Mesendoderm (in vitro differentiated cells): Measurements from ENCODE around the gene KCNK18.

ENCODE experiments used
- DNase-seq: peaks from one replicate; pipeline ENCODE4 v3.0.0; 2013
- H2AK5ac ChIP-seq: 2 replicates; pipeline ENCODE4 v1.6.1; 2013; ENCODE audit warnings: low read length, inconsistent platforms
- H2BK120ac ChIP-seq: 2 replicates; pipeline ENCODE4 v1.6.1; 2013; ENCODE audit warnings: low read depth, mild to moderate bottlenecking, low read length, moderate library complexity, mixed read lengths
- H2BK15ac ChIP-seq: replicated peaks from 2 replicates; pipeline ENCODE4 v1.6.1; 2013; ENCODE audit warnings: low read depth, mild to moderate bottlenecking, moderate library complexity
- H2BK5ac ChIP-seq: 2 replicates; pipeline ENCODE4 v1.6.1; 2013; ENCODE audit warnings: low read length, inconsistent platforms
- H3K18ac ChIP-seq: 2 replicates; pipeline ENCODE4 v1.6.1; 2013; ENCODE audit warnings: mild to moderate bottlenecking, low read length, mixed read lengths
- H3K23ac ChIP-seq: one replicate; pipeline ENCODE4 v1.6.1; 2013; ENCODE audit warnings: low read length
- H3K27ac ChIP-seq: 2 replicates; pipeline ENCODE4 v1.5.1; 2013; ENCODE audit warnings: low read depth, mild to moderate bottlenecking, inconsistent platforms, low read length, moderate library complexity
- H3K27me3 ChIP-seq: 2 replicates; pipeline ENCODE4 v1.6.1; 2013; ENCODE audit warnings: low read length, control low read depth, mild to moderate bottlenecking, inconsistent platforms; ENCODE audit not compliant: insufficient read depth, poor library complexity
- H3K36me3 ChIP-seq: 2 replicates; pipeline ENCODE4 v1.6.1; 2013; ENCODE audit warnings: low read length, inconsistent platforms; ENCODE audit not compliant: control insufficient read depth, insufficient read depth
- H3K4ac ChIP-seq: one replicate; pipeline ENCODE4 v1.6.1; 2013; ENCODE audit warnings: low read depth, mild to moderate bottlenecking, low read length, moderate library complexity
- H3K4me1 ChIP-seq: 2 replicates; pipeline ENCODE4 v1.6.1; 2013; ENCODE audit warnings: low read depth, low read length, inconsistent platforms; ENCODE audit not compliant: control insufficient read depth
- H3K4me2 ChIP-seq: 2 replicates; pipeline ENCODE4 v1.6.1; 2013; ENCODE audit warnings: low read length
- H3K4me3 ChIP-seq: 2 replicates; pipeline ENCODE4 v1.5.1; 2013; ENCODE audit warnings: mild to moderate bottlenecking, low read length
- H3K56ac ChIP-seq: one replicate; pipeline ENCODE4 v1.6.1; 2013; ENCODE audit warnings: low read length
- H3K79me1 ChIP-seq: 2 replicates; pipeline ENCODE4 v1.6.1; 2013; ENCODE audit warnings: low read length, inconsistent platforms
- H3K79me2 ChIP-seq: 2 replicates; pipeline ENCODE4 v1.6.1; 2013; ENCODE audit warnings: mild to moderate bottlenecking, low read length; ENCODE audit not compliant: control insufficient read depth, insufficient read depth
- H3K9ac ChIP-seq: 2 replicates; pipeline ENCODE4 v1.6.1; 2013; ENCODE audit warnings: low read length, inconsistent platforms
- H4K5ac ChIP-seq: one replicate; pipeline ENCODE4 v1.6.1; 2013; ENCODE audit warnings: low read length
- H4K8ac ChIP-seq: one replicate; pipeline ENCODE4 v1.6.1; 2013; ENCODE audit warnings: low read depth, mild to moderate bottlenecking, control low read depth, low read length, moderate library complexity
- WGBS: extraction: QIAGEN DNeasy Blood & Tissue Kit; methylation state at CpG from one replicate; pipeline ENCODE4 v1.1.7; 2013; ENCODE audit warnings: low lambda C conversion rate, missing lambda C conversion rate; ENCODE audit not compliant: insufficient coverage; ENCODE audit errors: extremely low coverage; 5-methylcytosine and 5-hydroxymethylcytosine counted together

Gene KCNK18

GRCh38 chr10:117253908-117254307 is 56.6 kb downstream of the KCNK18 start:
- Histone ChIP-seq H2AK5ac (no peak overlapping the region), H3K4ac (no peak overlapping the region), H2BK5ac (no peak overlapping the region), H3K18ac (no peak overlapping the region), H3K4me2 (no peak overlapping the region), H3K27me3 (no peaks in the 10 kb centered on the region), H3K79me1 (no peaks in the 10 kb centered on the region), H3K4me1 (no peaks in the 10 kb centered on the region), H4K8ac (no peak overlapping the region), H3K27ac (no peak overlapping the region), H4K5ac (no peak overlapping the region), H3K36me3 (no peaks in the 10 kb centered on the region), H3K9ac (no peak overlapping the region), H2BK15ac (no peak overlapping the region), H2BK120ac (no peak overlapping the region), H3K79me2 (no peaks in the 10 kb centered on the region), H3K4me3 (no peak overlapping the region), H3K56ac (no peak overlapping the region), H3K23ac (no peak overlapping the region)
- WGBS = no CpG with 5 or more reads among the region's 9 CpGs
- no peak for DNase-seq

GRCh38 chr10:117254338-117254737 is 57.0 kb downstream of the KCNK18 start:
- H3K18ac ChIP-seq = no peak overlapping the region

DNA sequence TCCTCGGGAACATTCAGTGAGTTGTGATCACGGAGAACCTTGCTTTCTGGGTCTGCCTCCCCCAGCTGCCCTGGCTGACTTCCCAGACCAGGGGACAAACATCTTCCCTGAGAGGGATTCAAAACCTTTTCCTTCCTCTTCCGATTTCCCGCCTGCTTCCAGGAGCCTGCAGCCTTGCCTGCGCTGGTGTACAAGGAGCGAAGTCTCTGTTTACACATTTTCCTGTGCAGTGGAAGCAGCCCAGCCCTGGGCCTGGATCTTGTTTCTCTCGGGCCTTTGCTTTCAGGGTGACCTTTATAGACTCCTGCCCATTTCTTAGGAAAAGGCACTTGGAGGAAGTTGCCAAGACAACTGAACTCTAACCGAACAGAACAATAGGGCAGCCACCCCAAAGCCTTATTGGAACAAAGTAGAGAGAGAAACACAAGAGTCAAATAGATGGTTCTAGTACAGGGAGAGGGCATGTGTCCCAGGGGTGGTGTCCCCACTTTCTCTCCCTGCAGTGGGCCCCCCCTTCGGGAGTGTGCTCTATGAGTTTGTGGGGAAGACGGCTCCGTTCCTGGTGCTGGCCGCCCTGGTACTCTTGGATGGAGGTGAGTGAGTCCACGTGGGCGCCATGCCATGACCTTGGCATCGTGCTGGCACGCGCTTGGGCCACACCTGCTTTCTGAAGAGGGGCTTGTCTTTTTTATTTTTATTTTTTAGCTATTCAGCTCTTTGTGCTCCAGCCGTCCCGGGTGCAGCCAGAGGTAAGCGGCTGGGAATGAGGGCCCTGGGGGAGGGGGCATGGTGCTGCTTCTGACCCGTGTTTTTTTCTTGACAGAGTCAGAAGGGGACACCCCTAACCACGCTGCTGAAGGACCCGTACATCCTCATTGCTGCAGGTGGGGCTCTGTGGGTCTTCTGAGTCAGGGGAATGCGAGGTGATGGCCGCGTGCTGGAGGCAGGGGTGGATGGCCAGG is 57.8 kb downstream of the KCNK18 start:
- H3K18ac ChIP-seq = no peak overlapping the region
- no peaks in the 10 kb centered on the region for H3K79me2 ChIP-seq
- H2BK5ac ChIP-seq = no peak overlapping the region
- no CpG with 5 or more reads among the region's 26 CpGs for WGBS
- H3K56ac ChIP-seq = no peak overlapping the region
- H3K4ac ChIP-seq = no peak overlapping the region
- no peaks in the 10 kb centered on the region for H3K79me1 ChIP-seq
- H2BK120ac ChIP-seq = no peak overlapping the region
- H3K27ac ChIP-seq = no peak overlapping the region
- no peaks in the 10 kb centered on the region for H3K4me1 ChIP-seq
- H3K23ac ChIP-seq = no peak overlapping the region
- DNase-seq = no peak
- no peak overlapping the region for H3K4me3 ChIP-seq
- H3K9ac ChIP-seq = no peak overlapping the region
- no peaks in the 10 kb centered on the region for H3K27me3 ChIP-seq
- no peak overlapping the region for H4K8ac ChIP-seq
- H3K4me2 ChIP-seq = no peak overlapping the region
- H3K36me3 ChIP-seq = no peaks in the 10 kb centered on the region
- no peak overlapping the region for H2AK5ac ChIP-seq
- H2BK15ac ChIP-seq = no peak overlapping the region
- H4K5ac ChIP-seq = no peak overlapping the region

More at GRCh38 chr10:117254338-117254737, 57.0 kb downstream of the KCNK18 start:
- no peaks in the 10 kb centered on the region for H3K79me1 ChIP-seq
- H2BK15ac ChIP-seq = no peak overlapping the region
- H4K5ac ChIP-seq = no peak overlapping the region
- no peak overlapping the region for H3K4ac ChIP-seq
- no peak overlapping the region for H3K4me3 ChIP-seq
- H3K27ac ChIP-seq = no peak overlapping the region
- no peaks in the 10 kb centered on the region for H3K4me1 ChIP-seq
- H3K23ac ChIP-seq = no peak overlapping the region
- no peak for DNase-seq
- no peaks in the 10 kb centered on the region for H3K27me3 ChIP-seq
- H4K8ac ChIP-seq = no peak overlapping the region
- no peak overlapping the region for H3K9ac ChIP-seq
- H2BK120ac ChIP-seq = no peak overlapping the region
- no peak overlapping the region for H2BK5ac ChIP-seq
- no peak overlapping the region for H2AK5ac ChIP-seq
- H3K4me2 ChIP-seq = no peak overlapping the region
- H3K36me3 ChIP-seq = no peaks in the 10 kb centered on the region
- H3K56ac ChIP-seq = no peak overlapping the region
- WGBS = no CpG with 5 or more reads among the region's 9 CpGs
- H3K79me2 ChIP-seq = no peaks in the 10 kb centered on the region

DNA sequence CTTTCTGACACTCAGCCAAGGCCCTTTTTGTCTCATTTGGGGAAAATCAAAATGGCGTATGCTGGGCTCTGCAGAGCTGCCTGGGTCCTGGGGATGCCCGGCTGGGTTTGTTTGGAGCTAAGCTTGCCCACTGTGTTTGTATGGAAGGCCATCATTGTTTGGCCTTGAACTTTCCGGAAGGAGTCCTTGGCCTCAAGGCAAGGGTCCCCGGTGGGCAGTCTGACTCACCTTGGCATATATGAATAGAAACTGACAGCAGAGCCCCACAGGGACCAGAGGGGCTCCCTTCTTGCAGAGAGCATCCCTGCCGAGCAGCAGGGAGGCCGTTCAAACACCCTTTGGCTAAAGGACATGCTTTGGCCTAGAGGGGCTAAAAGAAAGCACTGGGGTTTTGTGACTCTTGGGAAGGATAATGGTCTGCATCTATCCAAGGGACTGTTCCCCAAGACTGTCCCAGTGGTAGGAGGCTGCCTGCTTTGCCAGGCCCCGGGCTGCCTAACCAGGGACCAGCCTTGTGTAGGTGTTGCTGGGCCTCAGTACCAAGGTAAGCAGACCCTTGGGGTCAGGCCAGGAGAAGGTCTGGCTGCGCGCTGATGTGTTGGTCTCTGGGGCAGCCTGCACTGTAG is 58.7 kb downstream of the KCNK18 start:
- Histone ChIP-seq H4K5ac (no peak overlapping the region), H3K9ac (no peak overlapping the region), H3K18ac (no peak overlapping the region), H3K27me3 (no peaks in the 10 kb centered on the region), H2BK15ac (no peak overlapping the region), H3K4me3 (no peak overlapping the region), H4K8ac (no peak overlapping the region), H2BK120ac (no peak overlapping the region), H3K27ac (no peak overlapping the region), H3K56ac (no peak overlapping the region), H2AK5ac (no peak overlapping the region), H3K79me2 (no peaks in the 10 kb centered on the region), H3K4me1 (no peaks in the 10 kb centered on the region), H3K23ac (no peak overlapping the region), H2BK5ac (no peak overlapping the region), H3K79me1 (no peaks in the 10 kb centered on the region), H3K4ac (no peak overlapping the region), H3K4me2 (no peak overlapping the region), H3K36me3 (no peaks in the 10 kb centered on the region)
- no peak for DNase-seq
- no CpG with 5 or more reads among the region's 9 CpGs for WGBS

DNA sequence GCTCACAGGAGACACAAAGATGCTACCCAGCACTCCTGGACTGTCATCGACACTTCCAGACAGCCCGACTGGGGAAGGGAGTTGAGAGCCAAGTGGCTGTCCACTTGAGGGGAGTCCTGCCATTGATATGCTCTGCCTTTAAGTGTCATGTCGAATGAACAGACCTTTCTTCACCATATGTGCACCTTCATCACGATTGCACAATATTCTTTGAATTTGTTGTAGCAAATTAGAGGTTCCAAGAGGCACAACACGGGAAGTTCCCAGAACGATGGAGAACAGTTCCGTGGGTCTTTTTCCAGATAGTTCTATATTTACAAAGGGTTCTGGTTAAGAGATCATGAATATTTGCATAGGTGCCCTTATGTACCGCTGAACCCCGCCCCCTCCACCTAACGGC is 59.6 kb downstream of the KCNK18 start:
- no peak overlapping the region for H4K8ac ChIP-seq
- H2BK120ac ChIP-seq = no peak overlapping the region
- WGBS = no CpG with 5 or more reads among the region's 10 CpGs
- H3K79me1 ChIP-seq = no peaks in the 10 kb centered on the region
- H3K27ac ChIP-seq = no peak overlapping the region
- H4K5ac ChIP-seq = no peak overlapping the region
- no peak overlapping the region for H2BK5ac ChIP-seq
- H3K36me3 ChIP-seq = no peaks in the 10 kb centered on the region
- H2BK15ac ChIP-seq = no peak overlapping the region
- no peak overlapping the region for H3K18ac ChIP-seq
- H3K23ac ChIP-seq = no peak overlapping the region
- DNase-seq = no peak
- H3K79me2 ChIP-seq = no peaks in the 10 kb centered on the region
- H2AK5ac ChIP-seq = no peak overlapping the region
- H3K56ac ChIP-seq = no peak overlapping the region
- no peaks in the 10 kb centered on the region for H3K27me3 ChIP-seq
- H3K4me1 ChIP-seq = no peaks in the 10 kb centered on the region
- no peak overlapping the region for H3K9ac ChIP-seq
- no peak overlapping the region for H3K4me2 ChIP-seq
- no peak overlapping the region for H3K4ac ChIP-seq
- no peak overlapping the region for H3K4me3 ChIP-seq
